SKM-1 treated with dmso at 0.1 percent for 144 hours (cell line): ENCODE measurements around the gene TCF15.

ENCODE experiments used
- DNase-seq: peaks from one replicate; lab custom pipeline; 2025; ENCODE audit not compliant: unreplicated experiment; lab: John Stamatoyannopoulos, UW

The TCF15 gene

GRCh38 chr20:610130-611046 lies at the start of gene TCF15:
TCF15 (minus strand) TSS chr20:610309; CDS start chr20:610237, 72 bp downstream.
- no peak for DNase-seq

GRCh38 chr20:658731-659291 lies 48.7 kb upstream of the TCF15 start:
- no peak for DNase-seq

- DNase-seq = no peak
These were observed 48.1 kb upstream of the TCF15 start for GRCh38 chr20:658202-658601.

- DNase-seq = no peak
These were observed 45.9 kb upstream of the TCF15 start for GRCh38 chr20:655726-656624.

GRCh38 chr20:654417-654750 lies 44.3 kb upstream of the TCF15 start:
- DNase-seq = no peak

- DNase-seq = no peak
These were observed 43.7 kb upstream of the TCF15 start for GRCh38 chr20:653590-654416.

DNA sequence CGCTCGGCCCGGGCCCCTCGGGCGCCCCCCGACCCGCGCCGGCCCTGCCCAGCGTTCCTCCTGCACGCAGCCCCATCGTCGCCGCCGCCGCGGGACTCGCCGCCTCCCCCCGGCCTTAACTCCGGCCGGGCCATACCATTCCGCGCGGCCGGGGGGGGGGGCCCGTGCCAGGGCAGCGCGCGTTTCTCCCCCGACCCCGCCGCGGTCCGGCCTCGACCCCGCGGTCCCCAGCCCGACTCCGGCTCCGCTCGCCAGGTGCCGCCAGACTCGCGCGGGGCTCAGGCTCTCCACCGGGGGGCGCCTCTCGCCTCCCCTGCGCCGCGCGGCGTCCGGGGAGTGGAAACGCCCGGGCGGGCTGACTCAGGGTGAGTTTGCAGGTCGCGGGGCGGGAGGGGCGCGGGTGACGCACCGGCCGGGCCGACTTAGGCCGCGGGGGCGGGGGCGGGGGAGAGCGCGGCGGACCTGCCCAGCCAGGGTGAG lies 43.0 kb upstream of the TCF15 start, which contains the start of gene SRXN1:
Gene SRXN1 (minus strand): TSS at position 91 of the 480 bp plus-strand sequence. CDS start 15 bp downstream, at position 76.
- DNase-seq = peak; percentile 24

DNA sequence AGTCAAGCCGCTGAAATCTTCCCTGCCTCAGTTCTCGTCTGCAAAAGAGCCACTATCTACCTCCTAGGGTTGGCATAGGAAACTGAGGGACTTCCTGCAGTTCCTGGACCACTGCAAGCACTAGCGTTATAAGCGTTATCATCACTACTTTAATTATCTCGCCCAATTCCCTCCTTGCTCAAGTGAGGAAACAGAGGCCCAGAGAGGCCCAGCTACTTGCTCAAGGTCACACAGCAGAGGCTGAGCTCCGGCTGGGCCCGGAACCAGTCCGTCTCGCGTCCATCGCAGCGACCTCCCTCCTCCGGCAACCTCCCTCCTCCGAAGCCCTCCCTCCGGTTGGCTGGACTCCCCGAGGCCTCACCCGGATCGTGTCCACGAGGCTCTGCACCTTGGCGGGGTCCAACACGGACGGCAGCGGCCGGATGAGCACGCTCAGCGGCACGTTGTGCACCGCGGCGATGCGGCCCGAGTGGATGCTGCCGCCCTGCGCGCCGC lies 42.6 kb upstream of the TCF15 start:
- no peak for DNase-seq

DNA sequence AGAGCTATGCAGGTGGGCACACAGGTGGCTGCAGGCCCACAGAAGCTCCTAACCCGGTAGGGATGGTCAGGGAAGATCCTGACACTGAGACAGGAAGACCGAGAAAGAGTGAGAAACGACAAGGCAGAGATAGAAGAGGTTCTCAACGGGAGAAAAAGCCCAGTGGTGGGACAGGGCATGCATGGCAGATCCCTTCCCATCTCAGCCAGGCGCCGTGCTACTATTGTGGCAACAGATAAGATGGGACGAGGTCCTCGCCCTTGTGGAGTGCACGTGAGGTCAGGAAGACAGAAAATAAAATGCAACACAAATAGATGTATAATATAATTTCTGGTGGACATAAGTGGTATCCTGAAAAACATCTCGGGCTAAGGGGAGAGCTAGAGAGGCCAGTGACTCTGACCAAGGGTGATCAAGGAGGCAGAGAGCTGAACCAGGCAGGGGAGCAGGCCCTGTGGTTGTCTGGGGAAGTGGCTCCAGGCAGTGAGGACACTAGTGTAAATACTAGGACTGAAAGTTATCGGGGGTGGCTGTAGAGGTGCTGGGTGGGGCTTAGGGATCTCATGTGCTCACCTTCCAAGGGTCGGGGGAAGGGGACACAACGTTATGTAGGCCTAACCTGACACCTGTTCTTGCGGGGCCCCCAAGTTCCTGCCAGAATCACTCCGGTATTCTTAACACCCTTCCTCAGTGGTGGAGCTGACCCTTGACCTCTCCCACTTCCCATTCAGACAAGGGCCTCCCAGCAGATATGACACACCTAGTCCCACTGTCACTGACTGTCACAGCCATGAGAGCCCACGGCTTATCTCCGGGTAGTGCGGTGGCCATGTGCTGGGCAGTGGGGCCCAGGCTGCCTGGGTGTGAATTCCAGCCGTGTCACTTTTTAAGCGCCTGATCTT lies 41.9 kb upstream of the TCF15 start:
- DNase-seq = no peak

DNA sequence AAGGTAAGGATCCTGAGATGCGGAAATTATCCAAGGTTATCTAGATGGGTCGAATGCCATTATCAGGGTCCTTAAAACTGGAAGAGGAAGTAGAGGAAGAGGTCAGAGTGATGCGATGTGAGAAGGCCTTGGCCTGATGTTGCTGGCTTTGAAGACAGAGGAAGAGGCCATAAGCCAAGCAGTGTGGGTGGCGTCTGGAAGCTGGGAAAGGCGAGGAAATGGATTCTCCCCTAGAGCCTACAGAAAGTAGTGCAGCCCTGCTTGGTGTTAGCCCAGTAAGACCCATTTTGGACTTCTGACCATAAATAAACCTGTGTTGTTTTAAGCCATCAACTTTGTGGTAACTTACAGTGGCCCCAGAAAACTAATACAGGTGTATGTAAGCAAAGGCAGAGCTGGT lies 40.8 kb upstream of the TCF15 start:
- DNase-seq = no peak

DNA sequence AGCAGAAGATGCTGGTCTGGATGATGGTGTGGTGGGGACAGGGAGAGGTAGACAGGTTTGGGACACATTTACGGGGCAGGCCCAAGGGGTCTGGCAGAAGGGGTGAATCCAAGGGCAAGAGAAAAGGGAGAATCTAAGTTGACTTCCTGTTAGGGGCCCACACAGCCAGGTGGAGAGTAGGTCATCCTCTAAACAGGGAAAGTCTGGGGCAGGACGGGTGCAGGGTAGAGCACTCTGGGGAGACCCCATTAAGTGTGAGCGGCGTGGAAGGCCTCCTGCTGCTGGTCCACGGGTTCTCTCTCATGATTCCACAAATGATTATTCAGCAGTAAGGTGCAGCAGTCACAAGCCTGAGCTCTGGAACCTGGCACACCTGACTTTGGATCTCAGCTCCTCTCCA lies 40.2 kb upstream of the TCF15 start:
- DNase-seq = no peak

DNA sequence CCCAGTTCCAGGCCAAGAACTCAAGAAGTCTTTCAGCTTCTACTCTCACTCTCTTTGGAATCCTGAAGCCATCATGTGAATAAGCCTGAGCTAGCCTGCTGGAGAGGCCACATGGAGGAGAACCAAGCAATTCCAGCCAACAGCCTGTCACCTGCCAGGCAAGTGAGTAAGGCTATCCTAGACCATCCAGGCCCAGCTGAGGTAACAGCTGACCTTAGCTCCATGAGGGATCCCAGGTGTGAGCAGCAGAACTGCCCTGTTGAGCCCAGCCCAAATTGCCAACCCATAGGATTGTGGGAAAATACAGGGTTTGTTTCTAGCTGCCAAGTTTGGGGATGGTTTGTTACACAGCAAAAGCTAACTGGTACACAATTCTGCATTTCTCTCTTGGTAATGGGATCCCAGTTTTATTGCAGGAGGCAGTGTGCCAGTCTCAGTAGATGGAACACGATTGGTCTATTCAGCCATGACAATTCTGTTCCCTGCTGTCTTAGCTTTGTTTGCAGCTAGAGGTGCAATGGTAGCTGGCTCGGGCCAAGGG lies 37.4 kb upstream of the TCF15 start:
- no peak for DNase-seq

DNA sequence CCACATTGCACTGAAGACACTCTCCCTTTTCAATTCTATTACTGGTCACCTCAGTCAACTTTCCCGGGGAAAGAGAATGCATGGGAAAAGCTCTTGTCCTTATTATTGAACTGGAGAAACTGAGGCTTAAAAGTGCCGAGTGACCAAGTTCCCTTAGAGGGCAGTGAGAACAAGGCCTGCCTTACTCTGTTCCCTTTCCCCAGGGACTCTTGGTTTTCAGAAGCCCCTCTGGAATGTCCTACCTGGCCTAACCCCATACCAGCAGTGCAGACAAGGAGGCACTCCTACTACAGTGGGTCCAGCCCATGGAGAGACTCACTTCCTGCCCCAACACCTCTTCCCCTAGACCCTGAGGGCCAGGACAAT lies 36.7 kb upstream of the TCF15 start:
- DNase-seq = no peak

GRCh38 chr20:646107-646867 lies 36.2 kb upstream of the TCF15 start:
- DNase-seq = no peak

DNA sequence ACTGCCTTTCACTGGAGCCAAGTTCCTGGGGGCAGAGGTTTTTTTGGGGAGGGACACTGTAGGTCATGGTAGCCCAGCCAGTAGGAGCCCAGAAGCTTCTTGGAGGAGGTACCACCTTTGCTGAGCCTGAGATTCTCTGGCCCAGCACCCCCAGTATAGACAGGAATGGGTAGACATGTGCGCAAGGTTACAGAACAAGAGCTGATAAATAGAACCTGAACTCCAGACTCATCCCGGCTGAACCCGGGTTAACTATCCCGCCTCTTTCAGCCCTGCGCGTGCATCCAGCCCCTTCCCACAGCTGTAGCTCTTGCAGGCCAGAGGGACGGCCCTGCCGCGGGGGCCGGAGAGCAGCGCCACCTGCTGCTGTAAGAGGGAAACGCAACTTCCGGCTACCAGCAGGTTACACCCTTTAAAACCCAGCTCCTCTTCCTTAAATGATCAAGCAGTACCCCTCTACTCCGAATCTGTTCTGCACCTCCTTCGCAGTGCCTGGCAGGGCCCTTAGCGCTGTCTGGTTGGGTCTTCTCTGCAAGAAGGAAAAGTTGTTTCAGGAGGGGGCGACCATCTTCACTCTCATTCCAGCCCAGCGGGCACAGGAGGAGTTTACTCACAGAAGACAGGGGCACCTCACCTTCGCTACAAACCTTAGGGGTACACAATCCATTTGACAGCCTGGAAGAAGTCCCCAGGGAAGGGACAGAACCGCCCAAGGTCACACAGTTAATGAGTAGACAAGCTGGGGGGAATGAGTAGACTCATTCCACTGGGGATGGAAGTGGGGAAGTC lies 35.4 kb upstream of the TCF15 start:
- no peak for DNase-seq

- no peak for DNase-seq
These were observed 34.7 kb upstream of the TCF15 start for GRCh38 chr20:644692-645317.
